ENCODE data around the gene ACOT6. TPM values are rescaled to one million over a fixed set of nuclear protein-coding genes. Genes with fewer than 3 reads are reported as not detected.
"Not testable (repeated sequence)": the region's sequence is repeated elsewhere in the genome, so short reads cannot be mapped to it uniquely, and the experiment has no call there.

Gene ACOT6
- polyA plus RNA-seq, 1 of the 3 experiments (the other 2 are of a cell fraction) = not detected

DNA sequence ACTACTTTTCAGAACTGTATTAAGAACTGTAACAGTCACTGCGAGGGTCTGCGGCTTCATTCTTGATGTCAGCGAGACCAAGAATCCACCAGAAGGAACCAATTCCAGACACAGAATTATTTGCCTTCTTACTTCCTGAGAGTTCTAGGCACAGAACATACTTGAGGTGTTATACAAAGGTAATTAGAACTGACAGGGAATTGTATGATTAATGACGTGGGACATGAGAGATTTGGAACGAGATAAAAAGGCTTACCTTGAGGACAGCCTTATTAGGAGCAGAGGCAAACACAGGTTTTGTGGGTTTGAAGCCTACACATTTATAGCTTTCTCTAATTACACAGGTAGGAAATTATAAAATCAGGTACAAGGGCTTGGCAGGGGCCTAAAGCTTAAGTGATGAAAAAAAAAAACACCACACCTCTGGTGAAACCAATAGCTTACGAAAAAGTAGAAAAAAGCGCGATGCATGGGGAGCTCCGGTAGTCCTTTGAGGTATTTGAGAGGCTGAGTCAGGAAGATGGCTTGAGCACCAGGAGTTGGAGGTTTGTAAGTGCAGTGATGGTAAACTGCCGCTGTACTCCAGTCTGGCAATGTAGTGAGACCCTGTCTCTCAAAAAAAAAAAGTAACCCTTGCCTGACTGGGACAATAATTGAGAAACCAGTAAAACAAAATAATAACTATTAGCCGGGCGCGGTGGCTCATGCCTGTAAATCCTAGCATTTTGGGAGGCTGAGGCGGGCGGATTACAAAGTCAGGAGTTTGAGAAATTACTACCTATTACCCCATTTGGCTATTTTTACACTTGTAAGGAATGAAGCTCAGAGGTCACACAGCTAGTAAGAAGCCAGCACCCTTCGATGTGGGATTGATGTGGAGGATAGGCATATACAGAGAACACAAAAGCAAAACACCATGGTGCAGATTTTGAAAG, 44.1 kb upstream of the ACOT6 start:
- Histone ChIP-seq H3K27ac (ENCODE audit: low read depth in 2 of 2, low read length in 1 of 2) (peak overlapping the region; percentile 70 to 88; a peak in 3 of 4 replicates), H3K9me3 (no peaks in the 10 kb centered on the region), H3K36me3 (replicated peaks in 1 of 2; ENCODE audit: control insufficient read depth in 1 of 2, insufficient read depth in 2 of 2, low read length in 1 of 2) (no peaks in the 10 kb centered on the region), H3F3A (replicated peaks; ENCODE audit: insufficient read depth) (peaks cover 6% of the 10 kb centered on the region), H3K4me1 (ENCODE audit: control insufficient read depth in 1 of 2, insufficient read depth in 2 of 2, low read depth in 1 of 2, low read length in 1 of 2) (peaks cover 5 to 12% of the 10 kb centered on the region in 2 experiments; a peak in 3 of 4 replicates), H3K79me2 (ENCODE audit: insufficient read depth) (peaks cover 14% of the 10 kb centered on the region), H3K9ac (peak overlapping the region; percentile 91), H4K20me1 (ENCODE audit: insufficient read depth) (no peaks in the 10 kb centered on the region), H3K27me3 (ENCODE audit: insufficient read depth) (no peaks in the 10 kb centered on the region), H3K9me2 (no peaks in the 10 kb centered on the region), H3K4me2 (peak overlapping the region; percentile 74), H3K4me3 (ENCODE audit: low read depth in 2 of 2, low read length in 1 of 2) (peak overlapping the region; percentile 56 to 70), H2AFZ (ENCODE audit: low read depth) (peak overlapping the region; percentile 98)
- ChIA-PET POLR2A (interaction anchor here (0.6 to 2.2 kb wide), 8 partner anchors 11 to 257 kb away, joined by 3 to 8 read pairs (median 4); partner anchors contain the start of genes ACOT6 and RIOX1), CTCF (interaction anchor here (0.6 to 2.3 kb wide), 3 partner anchors 60 to 300 kb away, joined by 3 to 10 read pairs (median 7); no protein-coding TSS in a partner anchor)
- WGBS (ENCODE audit: low lambda C conversion rate) = 90% methylated on average over 16 of the region's 16 CpGs
- TF ChIP-seq, protein P1, sequence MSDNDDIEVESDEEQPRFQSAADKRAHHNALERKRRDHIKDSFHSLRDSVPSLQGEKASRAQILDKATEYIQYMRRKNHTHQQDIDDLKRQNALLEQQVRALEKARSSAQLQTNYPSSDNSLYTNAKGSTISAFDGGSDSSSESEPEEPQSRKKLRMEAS (IDR thresholded peaks at IDR 0.05; ENCODE audit: low read depth) = no peak
- no peak for TF ChIP-seq MXI1 (IDR thresholded peaks at IDR 0.05; ENCODE audit: low read depth, low read length)
- TF ChIP-seq, protein P2, sequence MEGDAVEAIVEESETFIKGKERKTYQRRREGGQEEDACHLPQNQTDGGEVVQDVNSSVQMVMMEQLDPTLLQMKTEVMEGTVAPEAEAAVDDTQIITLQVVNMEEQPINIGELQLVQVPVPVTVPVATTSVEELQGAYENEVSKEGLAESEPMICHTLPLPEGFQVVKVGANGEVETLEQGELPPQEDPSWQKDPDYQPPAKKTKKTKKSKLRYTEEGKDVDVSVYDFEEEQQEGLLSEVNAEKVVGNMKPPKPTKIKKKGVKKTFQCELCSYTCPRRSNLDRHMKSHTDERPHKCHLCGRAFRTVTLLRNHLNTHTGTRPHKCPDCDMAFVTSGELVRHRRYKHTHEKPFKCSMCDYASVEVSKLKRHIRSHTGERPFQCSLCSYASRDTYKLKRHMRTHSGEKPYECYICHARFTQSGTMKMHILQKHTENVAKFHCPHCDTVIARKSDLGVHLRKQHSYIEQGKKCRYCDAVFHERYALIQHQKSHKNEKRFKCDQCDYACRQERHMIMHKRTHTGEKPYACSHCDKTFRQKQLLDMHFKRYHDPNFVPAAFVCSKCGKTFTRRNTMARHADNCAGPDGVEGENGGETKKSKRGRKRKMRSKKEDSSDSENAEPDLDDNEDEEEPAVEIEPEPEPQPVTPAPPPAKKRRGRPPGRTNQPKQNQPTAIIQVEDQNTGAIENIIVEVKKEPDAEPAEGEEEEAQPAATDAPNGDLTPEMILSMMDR (IDR thresholded peaks at IDR 0.05) = no peak
- DNase-seq = no peak

DNA sequence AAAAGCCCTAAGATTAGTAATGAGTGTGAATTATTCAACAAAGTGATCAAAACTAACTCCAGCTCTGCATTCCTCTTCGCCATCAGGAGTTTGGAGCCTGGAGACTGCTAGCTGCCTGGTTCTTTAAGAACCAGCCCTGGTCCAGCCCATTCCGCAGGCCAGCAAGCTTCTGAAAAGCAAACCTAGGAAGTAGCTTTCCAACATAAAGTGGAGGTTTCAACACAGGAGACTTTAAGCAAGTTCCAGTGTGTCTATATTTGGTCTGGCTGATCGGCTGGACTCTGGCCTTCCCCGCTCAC, 43.5 kb upstream of the ACOT6 start:
- H3K9me2 ChIP-seq; H3K9me3 ChIP-seq; H3K27me3 ChIP-seq (ENCODE audit: insufficient read depth); H3F3A ChIP-seq (replicated peaks; ENCODE audit: insufficient read depth); H3K36me3 ChIP-seq (replicated peaks in 1 of 2; ENCODE audit: control insufficient read depth in 1 of 2, insufficient read depth in 2 of 2, low read length in 1 of 2); H4K20me1 ChIP-seq (ENCODE audit: insufficient read depth): not testable (repeated sequence)
- peak overlapping the region; percentile 70 to 88 for H3K27ac ChIP-seq (ENCODE audit: low read depth in 2 of 2, low read length in 1 of 2)
- peak; percentile 30 for DNase-seq
- peak overlapping the region; percentile 74 for H3K4me2 ChIP-seq
- peak overlapping the region; percentile 91 for H3K9ac ChIP-seq
- H2AFZ ChIP-seq (ENCODE audit: low read depth) = peak overlapping the region; percentile 98
- peaks cover 5 to 12% of the 10 kb centered on the region in 2 experiments; a peak in 3 of 4 replicates for H3K4me1 ChIP-seq (ENCODE audit: control insufficient read depth in 1 of 2, insufficient read depth in 2 of 2, low read depth in 1 of 2, low read length in 1 of 2)
- peak overlapping the region; percentile 56 to 70 for H3K4me3 ChIP-seq (ENCODE audit: low read depth in 2 of 2, low read length in 1 of 2)
- POLR2A ChIA-PET = interaction anchor here (0.9 to 2.2 kb wide), 6 partner anchors 10 to 78 kb away, joined by 3 to 8 read pairs (median 4); partner anchors contain the start of genes ACOT6 and RIOX1
- peaks cover 14% of the 10 kb centered on the region for H3K79me2 ChIP-seq (ENCODE audit: insufficient read depth)
- 0% methylated on average over 3 of the region's 4 CpGs for WGBS (ENCODE audit: low lambda C conversion rate)
- CTCF ChIA-PET = interaction anchor here (0.6 to 1.4 kb wide), 2 partner anchors 65 to 299 kb away, joined by 3 to 7 read pairs; no protein-coding TSS in a partner anchor

DNA sequence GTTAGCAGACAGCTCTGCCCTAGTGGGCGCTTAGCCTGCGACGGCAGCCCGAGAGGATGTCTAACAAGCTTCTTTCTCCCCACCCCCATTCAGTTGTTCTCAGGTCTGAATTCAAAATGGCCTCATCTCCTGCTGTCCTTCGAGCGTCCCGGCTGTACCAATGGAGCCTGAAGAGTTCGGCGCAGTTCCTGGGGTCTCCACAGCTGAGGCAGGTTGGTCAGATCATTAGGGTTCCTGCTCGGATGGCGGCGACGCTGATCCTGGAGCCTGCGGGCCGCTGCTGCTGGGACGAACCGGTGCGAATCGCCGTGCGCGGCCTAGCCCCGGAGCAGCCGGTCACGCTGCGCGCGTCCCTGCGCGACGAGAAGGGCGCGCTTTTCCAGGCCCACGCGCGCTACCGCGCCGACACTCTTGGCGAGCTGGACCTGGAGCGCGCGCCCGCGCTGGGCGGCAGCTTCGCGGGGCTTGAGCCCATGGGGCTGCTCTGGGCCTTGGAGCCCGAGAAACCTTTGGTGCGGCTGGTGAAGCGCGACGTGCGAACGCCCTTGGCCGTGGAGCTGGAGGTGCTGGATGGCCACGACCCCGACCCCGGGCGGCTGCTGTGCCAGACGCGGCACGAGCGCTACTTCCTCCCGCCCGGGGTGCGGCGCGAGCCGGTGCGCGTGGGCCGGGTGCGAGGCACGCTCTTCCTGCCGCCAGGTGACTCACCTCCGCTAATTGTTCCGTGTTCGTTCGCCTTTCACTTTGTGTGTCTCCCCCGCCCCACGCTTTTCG, 42.9 kb upstream of the ACOT6 start, which contains the start of gene ACOT2:
Gene ACOT2, plus strand, starts transcription at position 29 of the 774 bp plus-strand sequence. Its CDS starts 28 bp downstream, at position 57.
- H3K9ac ChIP-seq = peak within 1 kb of the TSS; percentile 91
- not testable (repeated sequence) for H4K20me1 ChIP-seq (ENCODE audit: insufficient read depth); H3F3A ChIP-seq (replicated peaks; ENCODE audit: insufficient read depth); H3K9me3 ChIP-seq; H3K27me3 ChIP-seq (ENCODE audit: insufficient read depth); H3K9me2 ChIP-seq; H3K36me3 ChIP-seq (replicated peaks in 1 of 2; ENCODE audit: control insufficient read depth in 1 of 2, insufficient read depth in 2 of 2, low read length in 1 of 2)
- peak within 1 kb of the TSS; percentile 70 to 88 for H3K27ac ChIP-seq (ENCODE audit: low read depth in 2 of 2, low read length in 1 of 2)
- 5% methylated on average over 16 of the region's 83 CpGs for WGBS (ENCODE audit: low lambda C conversion rate)
- POLR2A ChIA-PET = interaction anchor here (0.6 to 2.2 kb wide), 10 partner anchors 10 to 104 kb away, joined by 3 to 8 read pairs (median 4); partner anchors contain the start of genes ACOT6 and RIOX1
- CTCF ChIA-PET = interaction anchor here (0.6 to 1.7 kb wide), 4 partner anchors 64 to 1181 kb away, joined by 3 to 7 read pairs (median 5); no protein-coding TSS in a partner anchor
- H3K4me1 ChIP-seq (ENCODE audit: control insufficient read depth in 1 of 2, insufficient read depth in 2 of 2, low read depth in 1 of 2, low read length in 1 of 2) = peaks cover 5 to 12% of the 10 kb centered on the region in 2 experiments; a peak in 3 of 4 replicates
- H2AFZ ChIP-seq (ENCODE audit: low read depth) = peak within 1 kb of the TSS; percentile 98
- DNase-seq = peak; percentile 90
- H3K79me2 ChIP-seq (ENCODE audit: insufficient read depth) = peaks cover 14% of the 10 kb centered on the region
- H3K4me3 ChIP-seq (ENCODE audit: low read depth in 2 of 2, low read length in 1 of 2) = peak within 1 kb of the TSS; percentile 56 to 70
- TF ChIP-seq CHD2 (IDR thresholded peaks at IDR 0.05; ENCODE audit: low read length, partially characterized antibody) (peak; percentile 52), SIN3A (IDR thresholded peaks at IDR 0.05; ENCODE audit: borderline replicate concordance, low read depth, low read length) (0 out of 2 replicates have a peak, but pooled peaks have one; percentile 28), YY1 (IDR thresholded peaks at IDR 0.05; ENCODE audit: low read depth) (peak; percentile 84), POLR2AphosphoS5 (IDR thresholded peaks at IDR 0.05; ENCODE audit: low read depth, low read length) (peak; percentile 87), TAF1 (IDR thresholded peaks at IDR 0.05; ENCODE audit: borderline replicate concordance, low read depth, low read length) (peak; percentile 88)
- TF ChIP-seq, protein P2 (IDR thresholded peaks at IDR 0.05) = 0 out of 2 replicates have a peak, but pooled peaks have one; percentile 18
- TF ChIP-seq, protein P1 (IDR thresholded peaks at IDR 0.05; ENCODE audit: low read depth) = peak; percentile 58
- H3K4me2 ChIP-seq = peak within 1 kb of the TSS; percentile 74
